ENCODE results near the gene CLCA2. TPM values are rescaled to one million over a fixed set of nuclear protein-coding genes. Genes with fewer than 3 reads are reported as not detected.
A peak's percentile ranks its signal among the peaks of the same experiment; 100 is the strongest.

The CLCA2 gene
- total and polyA plus RNA-seq, 2 donors (not counting 3 experiments of a cell fraction or from before 2014, with no cell fraction given) = 0.01 to 0.11 TPM

DNA sequence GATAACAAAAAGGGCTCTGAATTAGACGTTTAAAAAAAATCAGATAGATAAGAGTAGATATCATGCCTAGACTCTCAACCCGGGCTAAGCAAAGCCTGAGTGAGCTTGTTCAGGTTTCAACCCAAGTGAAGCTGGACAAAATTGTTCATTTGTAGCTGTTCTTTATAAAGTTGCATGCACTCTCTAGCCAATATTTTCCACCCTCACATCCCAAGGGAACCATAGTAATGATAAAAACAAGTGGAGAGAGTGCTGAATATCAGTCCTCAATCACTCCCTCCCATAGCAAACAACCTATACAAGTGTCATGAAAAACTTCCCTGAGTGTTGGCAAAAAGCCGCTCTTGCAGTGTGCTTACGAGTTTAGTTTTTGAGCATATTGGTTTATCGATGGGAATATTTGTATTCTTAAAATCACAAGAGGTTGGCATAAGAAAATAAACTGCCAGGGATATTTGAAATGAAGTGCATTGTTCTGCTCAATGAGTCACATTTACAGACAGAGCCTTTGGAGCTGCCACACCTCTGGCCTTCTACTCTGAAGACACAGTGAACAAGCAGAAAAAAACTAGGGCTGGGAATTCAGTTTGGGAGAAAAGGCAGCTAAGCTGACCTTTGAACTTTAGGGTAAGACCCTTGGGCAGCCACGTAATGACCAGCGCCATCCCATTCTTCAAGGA is 2.2 kb upstream of the CLCA2 start:
- Histone ChIP-seq H3K4me3 (replicated peaks in 1 of 3; ENCODE audit: insufficient read depth in 1 of 3, low read depth in 1 of 3, low read length in 3 of 3) (no peak overlapping the region), H3K9me1 (replicated peaks; ENCODE audit: control insufficient read depth, extremely low read depth, insufficient read depth, low read length) (no peaks in the 10 kb centered on the region), H3K4me1 (ENCODE audit: control insufficient read depth, extremely low read depth, insufficient read depth, low read length) (peaks cover 4% of the 10 kb centered on the region), H3K9ac (replicated peaks; ENCODE audit: extremely low read depth, insufficient read depth, low read length) (no peak overlapping the region), H3K27ac (ENCODE audit: insufficient read depth, low read depth, low read length) (no peak overlapping the region), H3K36me3 (ENCODE audit: control insufficient read depth in 2 of 2, extremely low read depth in 1 of 2, insufficient read depth in 2 of 2, low read length in 2 of 2) (no peaks in the 10 kb centered on the region), H3K4me2 (ENCODE audit: insufficient read depth, low read length) (no peak overlapping the region), H4K20me1 (replicated peaks; ENCODE audit: control insufficient read depth, extremely low read depth, insufficient read depth, low read length) (no peaks in the 10 kb centered on the region), H3K9me3 (replicated peaks; ENCODE audit: control insufficient read depth, insufficient read depth, low read length) (no peaks in the 10 kb centered on the region), H3K27me3 (ENCODE audit: control insufficient read depth in 2 of 2, insufficient read depth in 2 of 2, low read length in 2 of 2) (no peaks in the 10 kb centered on the region), H2AFZ (ENCODE audit: low read depth, low read length) (peak overlapping the region; percentile 26), H3K79me2 (ENCODE audit: control insufficient read depth, insufficient read depth, low read length) (no peaks in the 10 kb centered on the region)
- no TSS peak for BruUV-seq (replicated peaks)
- dilution Hi-C loops (cut with MboI; ENCODE audit: extremely low pct_ligation_motif_present, low sequenced_read_pairs) (no loop called here), intact Hi-C loops (cut with micrococcal nuclease) (no loop called here)
- DNase-seq (ENCODE audit: low read depth, low spot score) (peak; percentile 35), FAIRE-seq (peak; percentile 71)
- CTCF ChIA-PET = interaction anchor here (1.5 kb wide), 1 partner anchor 50 kb away, joined by 3 read pairs; no protein-coding TSS in a partner anchor
- POLR2A ChIA-PET = no interaction called here
- TF ChIP-seq FOS (IDR thresholded peaks at IDR 0.05; ENCODE audit: borderline replicate concordance, insufficient read depth, low read length) (peak; percentile 39), MYC (IDR thresholded peaks at IDR 0.05; ENCODE audit: low read depth, low read length) (no peak), POLR2AphosphoS5 (IDR thresholded peaks at IDR 0.05; ENCODE audit: insufficient read depth, low read depth, low read length) (no peak), JUN (IDR thresholded peaks at IDR 0.05; ENCODE audit: borderline replicate concordance, insufficient read depth, insufficient read length, low read depth) (no peak), GATA2 (IDR thresholded peaks at IDR 0.05; ENCODE audit: insufficient read depth, insufficient read length, low read depth, low read length) (no peak), MAX (IDR thresholded peaks at IDR 0.05; ENCODE audit: insufficient read depth, insufficient read length) (no peak), EZH2 (IDR thresholded peaks at IDR 0.05; ENCODE audit: borderline replicate concordance, low read depth, low read length, severe bottlenecking) (no peak)

- TF ChIP-seq EZH2 (IDR thresholded peaks at IDR 0.05; ENCODE audit: borderline replicate concordance, low read depth, low read length, severe bottlenecking) (no peak), MYC (IDR thresholded peaks at IDR 0.05; ENCODE audit: low read depth, low read length) (no peak), POLR2A (IDR thresholded peaks at IDR 0.05; ENCODE audit: low read depth, low read length) (no peak), POLR2AphosphoS5 (IDR thresholded peaks at IDR 0.05; ENCODE audit: insufficient read depth, low read depth, low read length) (no peak), FOS (IDR thresholded peaks at IDR 0.05; ENCODE audit: borderline replicate concordance, insufficient read depth, low read length) (no peak), JUN (IDR thresholded peaks at IDR 0.05; ENCODE audit: borderline replicate concordance, insufficient read depth, insufficient read length, low read depth) (no peak), GATA2 (IDR thresholded peaks at IDR 0.05; ENCODE audit: insufficient read depth, insufficient read length, low read depth, low read length) (no peak), MAX (IDR thresholded peaks at IDR 0.05; ENCODE audit: insufficient read depth, insufficient read length) (no peak)
- TF ChIP-seq, protein P1, sequence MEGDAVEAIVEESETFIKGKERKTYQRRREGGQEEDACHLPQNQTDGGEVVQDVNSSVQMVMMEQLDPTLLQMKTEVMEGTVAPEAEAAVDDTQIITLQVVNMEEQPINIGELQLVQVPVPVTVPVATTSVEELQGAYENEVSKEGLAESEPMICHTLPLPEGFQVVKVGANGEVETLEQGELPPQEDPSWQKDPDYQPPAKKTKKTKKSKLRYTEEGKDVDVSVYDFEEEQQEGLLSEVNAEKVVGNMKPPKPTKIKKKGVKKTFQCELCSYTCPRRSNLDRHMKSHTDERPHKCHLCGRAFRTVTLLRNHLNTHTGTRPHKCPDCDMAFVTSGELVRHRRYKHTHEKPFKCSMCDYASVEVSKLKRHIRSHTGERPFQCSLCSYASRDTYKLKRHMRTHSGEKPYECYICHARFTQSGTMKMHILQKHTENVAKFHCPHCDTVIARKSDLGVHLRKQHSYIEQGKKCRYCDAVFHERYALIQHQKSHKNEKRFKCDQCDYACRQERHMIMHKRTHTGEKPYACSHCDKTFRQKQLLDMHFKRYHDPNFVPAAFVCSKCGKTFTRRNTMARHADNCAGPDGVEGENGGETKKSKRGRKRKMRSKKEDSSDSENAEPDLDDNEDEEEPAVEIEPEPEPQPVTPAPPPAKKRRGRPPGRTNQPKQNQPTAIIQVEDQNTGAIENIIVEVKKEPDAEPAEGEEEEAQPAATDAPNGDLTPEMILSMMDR (IDR thresholded peaks at IDR 0.05; ENCODE audit: extremely low read depth in 1 of 2, insufficient read depth in 1 of 2, low read depth in 1 of 2, low read length in 2 of 2) = no peak
- no peaks in the 10 kb centered on the region for H3K9me1 ChIP-seq (replicated peaks; ENCODE audit: control insufficient read depth, extremely low read depth, insufficient read depth, low read length)
- no peaks in the 10 kb centered on the region for H4K20me1 ChIP-seq (replicated peaks; ENCODE audit: control insufficient read depth, extremely low read depth, insufficient read depth, low read length)
- H3K36me3 ChIP-seq (ENCODE audit: control insufficient read depth in 2 of 2, extremely low read depth in 1 of 2, insufficient read depth in 2 of 2, low read length in 2 of 2) = no peaks in the 10 kb centered on the region
- POLR2A ChIA-PET = no interaction called here
- no peaks in the 10 kb centered on the region for H3K9me3 ChIP-seq (replicated peaks; ENCODE audit: control insufficient read depth, insufficient read depth, low read length)
- H3K4me2 ChIP-seq (ENCODE audit: insufficient read depth, low read length) = no peak overlapping the region
- H3K79me2 ChIP-seq (ENCODE audit: control insufficient read depth, insufficient read depth, low read length) = no peaks in the 10 kb centered on the region
- H2AFZ ChIP-seq (ENCODE audit: low read depth, low read length) = no peak overlapping the region
- dilution Hi-C loops (cut with MboI; ENCODE audit: extremely low pct_ligation_motif_present, low sequenced_read_pairs) = no loop called here
- FAIRE-seq (no peak), DNase-seq (ENCODE audit: low read depth, low spot score) (no peak)
- no peak overlapping the region for H3K9ac ChIP-seq (replicated peaks; ENCODE audit: extremely low read depth, insufficient read depth, low read length)
- no TSS peak for BruUV-seq (replicated peaks)
- CTCF ChIA-PET = no interaction called here
- H3K27me3 ChIP-seq (ENCODE audit: control insufficient read depth in 2 of 2, insufficient read depth in 2 of 2, low read length in 2 of 2) = no peaks in the 10 kb centered on the region
- H3K4me3 ChIP-seq (replicated peaks in 1 of 3; ENCODE audit: insufficient read depth in 1 of 3, low read depth in 1 of 3, low read length in 3 of 3) = no peak overlapping the region
- intact Hi-C loops (cut with micrococcal nuclease) = no loop called here
- H3K27ac ChIP-seq (ENCODE audit: insufficient read depth, low read depth, low read length) = no peak overlapping the region
- peaks cover 4% of the 10 kb centered on the region for H3K4me1 ChIP-seq (ENCODE audit: control insufficient read depth, extremely low read depth, insufficient read depth, low read length)
Observed at GRCh38 chr1:86423473-86423872, 498 bp upstream of the CLCA2 start.
